Vein endothelial cell (primary cell): ENCODE results near the gene C20orf96. TPM values are rescaled to one million over a fixed set of nuclear protein-coding genes. Genes with fewer than 3 reads are reported as not detected.

Experiments used
- total RNA-seq: library from RNA; depleted of rRNA; stranded (reverse); fragments of >200 nt; gene quantifications from 2 replicates; pipeline ENCODE4 v1.2.3, GENCODE V29; 2012

C20orf96 gene, protein sequence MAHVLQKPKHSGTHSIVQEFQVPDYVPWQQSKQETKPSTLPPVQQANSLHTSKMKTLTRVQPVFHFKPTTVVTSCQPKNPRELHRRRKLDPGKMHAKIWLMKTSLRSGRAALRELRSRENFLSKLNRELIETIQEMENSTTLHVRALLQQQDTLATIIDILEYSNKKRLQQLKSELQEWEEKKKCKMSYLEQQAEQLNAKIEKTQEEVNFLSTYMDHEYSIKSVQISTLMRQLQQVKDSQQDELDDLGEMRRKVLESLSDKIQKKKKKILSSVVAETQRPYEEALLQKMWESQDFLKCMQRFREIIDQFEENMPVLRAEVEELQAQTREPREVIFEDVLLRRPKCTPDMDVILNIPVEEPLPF
- 2.9 and 4.8 TPM in 2 replicates for total RNA-seq

DNA sequence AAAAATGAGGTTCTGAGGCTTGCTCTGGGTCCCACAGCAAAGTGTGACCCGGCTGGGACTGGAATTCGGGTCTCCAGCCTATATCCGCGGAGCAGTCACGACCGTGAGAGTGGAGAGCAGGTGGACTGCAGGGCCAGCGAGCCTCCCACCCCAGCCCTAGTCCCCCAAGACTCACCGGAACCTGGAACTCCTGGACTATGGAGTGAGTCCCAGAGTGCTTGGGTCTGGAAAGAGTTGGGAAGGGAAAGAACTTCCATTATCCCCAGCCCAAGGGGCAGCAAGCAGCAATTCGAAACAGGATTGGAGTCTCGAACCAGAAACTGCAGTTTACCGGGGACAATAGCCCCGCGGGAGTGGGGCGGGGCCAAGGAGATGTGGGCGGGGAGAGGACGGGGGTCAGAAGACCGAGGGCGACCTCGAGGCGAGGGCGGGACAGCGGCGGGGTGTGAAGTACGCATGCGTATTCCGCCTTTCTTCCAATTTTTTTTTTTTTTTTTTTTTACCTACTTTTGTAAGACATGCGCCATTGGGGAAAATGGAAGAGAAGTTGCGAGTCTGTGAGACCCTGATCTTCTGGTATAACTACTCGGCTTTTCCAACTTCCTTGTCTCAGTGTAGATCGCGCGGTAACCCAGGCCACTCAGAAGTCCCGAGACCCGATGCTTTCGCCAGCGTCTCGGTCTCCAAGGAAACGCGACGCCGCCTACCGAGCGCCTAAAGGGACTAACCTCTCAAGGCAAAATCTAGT, at the start of gene C20orf96:
C20orf96 (minus strand) TSS at position 667 of the 748 bp plus-strand sequence; CDS start at position 527, 140 bp downstream.

DNA sequence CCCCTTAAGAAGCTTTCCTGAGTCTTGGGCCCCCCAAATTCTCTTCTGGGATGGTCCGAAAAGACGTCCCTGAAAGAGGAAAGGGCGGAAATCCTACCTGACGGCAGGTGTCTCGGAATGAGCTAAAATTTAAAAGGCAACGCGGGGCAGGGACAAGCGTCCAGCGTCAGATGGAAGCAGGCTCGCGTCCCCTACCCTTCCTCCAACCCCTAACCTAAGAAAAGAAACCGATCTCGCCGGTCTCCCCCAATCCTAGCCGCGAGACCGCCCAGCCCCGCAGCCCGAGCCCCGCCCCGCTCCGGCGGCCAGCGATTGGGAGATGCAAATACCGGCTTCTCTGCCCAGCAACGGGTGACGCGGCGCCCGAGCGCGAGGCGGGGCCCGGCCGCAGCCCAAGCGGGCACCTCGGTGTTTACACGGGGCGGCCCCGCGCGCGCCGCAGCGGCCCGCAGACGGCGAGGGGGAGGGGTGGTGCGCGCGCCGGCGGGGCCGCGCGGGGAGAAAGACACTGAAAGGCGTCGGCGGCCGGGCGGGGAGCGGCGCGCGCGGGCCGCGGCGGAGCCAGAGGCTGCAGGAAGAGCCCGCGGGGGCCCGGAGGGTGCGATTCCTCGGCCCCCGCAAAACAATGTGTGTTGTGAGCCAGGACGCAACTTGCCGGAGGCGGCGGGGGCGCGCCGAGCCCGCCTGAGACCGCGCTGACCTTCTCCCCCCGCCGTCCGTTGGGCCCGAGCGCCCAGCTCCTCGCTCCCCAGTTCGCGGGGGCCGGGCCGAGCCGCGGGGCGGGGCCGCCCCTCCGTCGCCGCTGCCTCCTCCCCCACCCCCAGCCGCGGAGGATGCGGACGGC, 34.7 kb upstream of the C20orf96 start, which contains the start of gene SOX12:
SOX12 (plus strand) TSS at position 508 of the 844 bp plus-strand sequence. CDS start 373 bp downstream, outside the sequence.

DNA sequence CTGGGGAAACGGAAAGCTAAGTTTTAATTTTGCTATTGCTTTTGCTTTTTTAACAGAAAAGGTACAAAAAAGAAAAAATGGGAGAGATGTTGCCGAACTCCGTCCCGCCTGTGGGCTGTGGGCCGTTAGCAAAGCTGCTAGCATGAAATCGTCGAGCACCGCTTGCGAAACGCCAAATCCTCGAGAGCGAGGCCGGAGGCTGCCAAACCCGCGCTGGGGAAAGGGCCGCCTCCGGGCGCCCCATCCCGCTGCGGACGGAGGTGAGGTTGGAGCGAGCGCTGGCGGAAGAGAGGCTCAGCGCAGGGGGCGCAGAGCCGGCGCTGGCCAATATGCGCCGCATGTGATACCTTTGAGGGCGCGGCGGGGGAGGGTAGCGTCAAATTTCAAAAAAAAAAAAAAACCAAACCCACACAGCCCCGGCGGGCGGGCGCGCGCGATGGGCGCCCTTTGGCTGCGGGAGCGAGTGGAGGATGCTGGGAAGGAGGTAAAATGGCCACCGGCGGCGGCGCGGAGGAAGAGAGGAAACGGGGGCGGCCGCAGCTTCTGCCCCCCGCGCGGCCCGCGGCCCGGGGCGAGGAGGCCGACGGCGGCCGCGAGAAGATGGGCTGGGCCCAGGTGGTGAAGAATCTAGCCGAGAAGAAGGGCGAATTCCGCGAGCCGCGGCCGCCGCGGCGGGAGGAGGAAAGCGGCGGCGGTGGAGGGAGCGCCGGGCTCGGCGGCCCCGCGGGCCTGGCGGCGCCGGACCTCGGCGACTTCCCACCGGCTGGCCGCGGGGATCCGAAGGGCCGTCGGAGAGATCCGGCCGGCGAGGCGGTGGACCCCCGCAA, 6.8 kb upstream of the C20orf96 start, which contains the start of gene ZCCHC3:
ZCCHC3 (plus strand) TSS at position 473 of the 827 bp plus-strand sequence; CDS start at position 490, 17 bp downstream.

DNA sequence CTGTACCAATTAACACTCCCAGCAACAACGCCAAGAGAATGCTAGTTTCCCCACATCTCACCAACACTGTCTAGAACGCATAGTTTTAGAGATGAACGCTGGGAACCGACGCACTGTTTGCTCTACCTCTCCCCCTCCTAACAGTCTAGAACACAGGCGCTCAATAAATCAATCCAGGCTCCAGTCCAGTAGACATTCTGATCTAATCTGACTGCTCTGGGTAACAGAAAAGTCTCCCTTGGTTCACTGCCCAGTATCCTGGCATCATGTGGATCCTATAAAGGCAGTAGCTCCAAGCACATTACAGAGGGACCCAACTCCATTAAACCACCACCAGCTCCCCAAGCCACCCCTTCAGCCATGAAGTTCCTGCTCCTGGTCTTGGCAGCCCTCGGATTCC, 33.1 kb downstream of the C20orf96 start, which contains the start of gene DEFB132:
DEFB132 (plus strand) TSS at position 306 of the 400 bp plus-strand sequence; CDS start at position 361, 55 bp downstream.

DNA sequence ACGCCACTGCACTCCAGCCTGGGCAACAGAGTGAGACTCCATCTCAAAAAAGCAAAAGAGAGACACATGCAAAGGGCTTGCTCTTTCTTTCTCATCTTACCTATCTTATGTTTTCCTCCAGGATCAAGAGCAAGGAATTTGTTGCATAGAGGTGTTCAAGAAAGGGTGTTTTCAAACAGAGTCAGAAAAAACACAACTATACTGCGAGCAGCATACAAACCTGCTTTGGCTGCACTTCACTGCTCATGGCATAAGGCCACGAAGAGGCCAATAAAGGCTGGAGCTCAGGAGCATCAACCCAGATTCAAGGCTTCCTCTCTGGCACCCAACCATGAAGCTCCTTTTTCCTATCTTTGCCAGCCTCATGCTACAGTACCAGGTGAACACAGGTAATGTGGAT, 63.6 kb downstream of the C20orf96 start, which contains the start of gene DEFB129:
DEFB129 (plus strand) TSS at position 301 of the 400 bp plus-strand sequence; CDS start at position 332, 31 bp downstream.

Other genes with a start within 250 kb of the C20orf96 start
- not detected in 2 replicates for gene DEFB125, start 203.1 kb downstream of the C20orf96 start, total RNA-seq
- gene DEFB126, start 148.2 kb downstream of the C20orf96 start, total RNA-seq: not detected in 2 replicates
- gene DEFB127, start 133.3 kb downstream of the C20orf96 start, total RNA-seq: not detected in 2 replicates
- gene DEFB128, start 101.0 kb downstream of the C20orf96 start, total RNA-seq: not detected in 2 replicates
- gene DEFB129, start 63.5 kb downstream of the C20orf96 start, total RNA-seq: not detected in 2 replicates
- not detected in 2 replicates for gene DEFB132, start 33.0 kb downstream of the C20orf96 start, total RNA-seq
- gene ZCCHC3, start 6.8 kb upstream of the C20orf96 start, total RNA-seq: 11.4 and 13.7 TPM in 2 replicates
- 7.0 and 8.5 TPM in 2 replicates for gene SOX12, start 34.8 kb upstream of the C20orf96 start, total RNA-seq
- gene NRSN2, start 56.4 kb upstream of the C20orf96 start, total RNA-seq: 24.0 and 57.5 TPM in 2 replicates
- 61.1 and 63.4 TPM in 2 replicates for gene TRIB3, start 90.0 kb upstream of the C20orf96 start, total RNA-seq
- 61.2 and 93.7 TPM in 2 replicates for gene RBCK1, start 117.5 kb upstream of the C20orf96 start, total RNA-seq
- gene TBC1D20, start 171.8 kb upstream of the C20orf96 start, total RNA-seq: 33.3 and 34.2 TPM in 2 replicates